ENCODE results near the gene EMC6. TPM values are rescaled to one million over a fixed set of nuclear protein-coding genes. Genes with fewer than 3 reads are reported as not detected.
A peak's percentile ranks its signal among the peaks of the same experiment; 100 is the strongest.

The EMC6 gene
- total RNA-seq, 1 donor from 2014 or later = 18.9 TPM

DNA sequence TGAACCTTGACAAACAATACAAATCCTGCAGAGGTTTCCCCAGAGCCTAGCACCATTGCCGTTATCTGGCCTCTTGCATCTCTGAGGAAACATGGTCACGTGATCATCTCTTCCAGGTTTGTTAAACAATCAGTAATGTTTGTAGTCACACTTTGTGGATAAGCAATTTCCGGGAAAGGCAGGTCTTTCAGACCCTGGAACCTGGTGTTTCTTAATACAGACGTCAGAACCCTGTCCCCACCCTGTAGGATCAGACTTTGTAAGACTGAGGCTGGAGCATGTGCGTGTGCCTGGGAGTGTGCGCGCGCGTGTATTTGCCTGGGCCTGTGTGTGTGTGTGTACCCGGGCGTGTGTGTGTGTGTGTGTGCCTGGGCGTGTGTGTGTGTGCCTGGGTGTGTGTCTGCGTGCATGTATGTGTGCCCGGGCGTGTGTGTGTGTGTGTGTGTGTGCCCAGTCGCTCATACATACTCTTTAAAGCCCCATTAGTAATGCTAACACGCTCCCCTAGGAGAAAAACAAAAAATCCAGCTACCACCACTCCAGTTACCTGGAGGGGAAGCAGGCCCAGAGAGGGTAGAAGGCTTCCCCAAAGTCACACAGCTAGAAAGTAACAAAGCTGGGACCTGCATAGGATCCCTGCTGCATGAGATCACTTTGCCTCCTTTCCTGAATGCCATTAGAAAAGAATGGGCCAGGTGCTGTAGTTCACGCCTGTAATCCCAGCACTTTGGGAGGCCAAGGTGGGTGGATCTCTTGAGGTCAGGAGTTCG is 26.7 kb upstream of the EMC6 start:
- Histone ChIP-seq H3K27ac (no peak overlapping the region), H3K9me3 (no peaks in the 10 kb centered on the region), H3K4me3 (no peak overlapping the region), H3K4me1 (peaks cover 14% of the 10 kb centered on the region), H3K36me3 (peaks cover 0 to 5% of the 10 kb centered on the region in 2 donors), H3K27me3 (no peaks in the 10 kb centered on the region)
- no peak for DNase-seq (ENCODE audit: extremely low spot score in 2 of 2)
- TF ChIP-seq, protein P1, sequence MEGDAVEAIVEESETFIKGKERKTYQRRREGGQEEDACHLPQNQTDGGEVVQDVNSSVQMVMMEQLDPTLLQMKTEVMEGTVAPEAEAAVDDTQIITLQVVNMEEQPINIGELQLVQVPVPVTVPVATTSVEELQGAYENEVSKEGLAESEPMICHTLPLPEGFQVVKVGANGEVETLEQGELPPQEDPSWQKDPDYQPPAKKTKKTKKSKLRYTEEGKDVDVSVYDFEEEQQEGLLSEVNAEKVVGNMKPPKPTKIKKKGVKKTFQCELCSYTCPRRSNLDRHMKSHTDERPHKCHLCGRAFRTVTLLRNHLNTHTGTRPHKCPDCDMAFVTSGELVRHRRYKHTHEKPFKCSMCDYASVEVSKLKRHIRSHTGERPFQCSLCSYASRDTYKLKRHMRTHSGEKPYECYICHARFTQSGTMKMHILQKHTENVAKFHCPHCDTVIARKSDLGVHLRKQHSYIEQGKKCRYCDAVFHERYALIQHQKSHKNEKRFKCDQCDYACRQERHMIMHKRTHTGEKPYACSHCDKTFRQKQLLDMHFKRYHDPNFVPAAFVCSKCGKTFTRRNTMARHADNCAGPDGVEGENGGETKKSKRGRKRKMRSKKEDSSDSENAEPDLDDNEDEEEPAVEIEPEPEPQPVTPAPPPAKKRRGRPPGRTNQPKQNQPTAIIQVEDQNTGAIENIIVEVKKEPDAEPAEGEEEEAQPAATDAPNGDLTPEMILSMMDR (IDR thresholded peaks at IDR 0.05) = no peak
- TF ChIP-seq POLR2A (IDR thresholded peaks at IDR 0.05) (no peak), POLR2AphosphoS5 (IDR thresholded peaks at IDR 0.05; ENCODE audit: insufficient read depth in 1 of 2, low read depth in 1 of 2) (no peak)
- intact Hi-C loops (cut with DNase I) = no loop called here

DNA sequence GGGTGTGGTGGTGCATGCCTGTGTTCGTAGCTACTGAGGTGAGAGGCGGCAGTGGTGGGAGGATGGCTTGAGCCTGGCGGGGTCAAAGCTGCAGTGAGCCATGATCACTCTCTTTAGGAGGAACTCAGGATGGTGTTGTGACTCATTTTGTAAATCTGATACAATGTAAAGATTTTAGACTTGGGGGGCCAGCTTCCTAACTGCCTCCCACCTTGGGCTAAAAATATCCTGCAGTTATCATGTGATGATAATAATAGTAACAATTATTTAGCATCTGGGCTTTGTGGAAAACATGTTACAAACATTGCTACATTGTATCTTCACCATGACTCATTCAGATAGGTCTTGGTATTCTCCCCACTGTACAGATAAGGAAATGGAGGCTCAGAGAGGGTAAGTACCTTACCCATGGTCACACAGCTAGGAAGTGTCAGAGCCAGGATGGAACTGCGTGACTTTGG is 24.7 kb upstream of the EMC6 start:
- peaks cover 0 to 5% of the 10 kb centered on the region in 2 donors for H3K36me3 ChIP-seq
- no peak overlapping the region for H3K27ac ChIP-seq
- H3K27me3 ChIP-seq = no peaks in the 10 kb centered on the region
- TF ChIP-seq POLR2A (IDR thresholded peaks at IDR 0.05) (no peak), POLR2AphosphoS5 (IDR thresholded peaks at IDR 0.05; ENCODE audit: insufficient read depth in 1 of 2, low read depth in 1 of 2) (no peak)
- TF ChIP-seq, protein P1 (IDR thresholded peaks at IDR 0.05) = no peak
- H3K4me3 ChIP-seq = no peak overlapping the region
- H3K4me1 ChIP-seq = peaks cover 9% of the 10 kb centered on the region
- intact Hi-C loops (cut with DNase I) = no loop called here
- H3K9me3 ChIP-seq = no peaks in the 10 kb centered on the region
- no peak for DNase-seq (ENCODE audit: extremely low spot score in 2 of 2)

DNA sequence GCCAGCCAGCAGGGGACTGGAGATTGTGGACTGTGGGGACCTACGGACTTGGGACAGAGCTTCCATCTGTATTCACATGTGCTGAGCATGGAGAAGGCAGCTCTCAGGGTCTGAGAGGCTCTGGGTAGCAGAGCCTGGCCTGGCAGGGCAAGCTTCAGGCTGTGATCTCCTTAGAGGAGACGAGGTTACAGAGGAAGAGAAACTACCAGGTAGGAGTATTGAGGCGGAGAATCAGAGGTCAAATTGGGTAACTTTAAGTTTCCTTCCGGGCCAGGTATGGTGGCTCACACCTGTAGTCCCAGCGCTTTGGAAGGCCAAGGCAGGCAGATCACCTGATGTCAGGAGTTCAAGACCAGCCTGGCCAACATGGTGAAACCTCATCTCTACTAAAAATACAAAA is 23.3 kb upstream of the EMC6 start:
- no peak for DNase-seq (ENCODE audit: extremely low spot score in 2 of 2)
- Histone ChIP-seq H3K27ac (no peak overlapping the region), H3K36me3 (peaks cover 0 to 5% of the 10 kb centered on the region in 2 donors), H3K9me3 (no peaks in the 10 kb centered on the region), H3K4me1 (peaks cover 9% of the 10 kb centered on the region), H3K4me3 (no peak overlapping the region), H3K27me3 (no peaks in the 10 kb centered on the region)
- TF ChIP-seq POLR2A (IDR thresholded peaks at IDR 0.05) (no peak), POLR2AphosphoS5 (IDR thresholded peaks at IDR 0.05; ENCODE audit: insufficient read depth in 1 of 2, low read depth in 1 of 2) (no peak)
- TF ChIP-seq, protein P1 (IDR thresholded peaks at IDR 0.05) = no peak
- intact Hi-C loops (cut with DNase I) = loop anchor here (5.0 kb wide), 1 partner anchor 788 kb away; no protein-coding TSS in a partner anchor

DNA sequence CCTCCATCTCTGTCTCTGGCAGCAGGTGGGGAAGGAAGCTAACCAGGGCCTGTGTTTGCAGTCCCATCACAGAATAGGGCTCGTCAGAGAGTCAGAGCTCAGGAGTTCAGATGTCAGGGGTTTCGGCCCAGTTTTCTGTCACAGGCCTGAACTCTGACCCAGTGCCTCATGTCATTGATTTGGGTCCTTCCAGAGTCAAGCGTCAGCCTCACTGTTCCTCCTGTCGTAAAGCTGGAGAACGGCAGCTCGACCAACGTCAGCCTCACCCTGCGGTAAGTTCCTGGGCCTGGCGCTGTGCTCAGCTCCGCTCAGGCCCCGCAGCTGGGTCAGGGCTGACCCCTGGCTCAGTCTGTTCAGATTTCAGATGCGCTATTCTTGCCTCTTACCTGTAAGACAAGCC is 21.4 kb upstream of the EMC6 start:
- Histone ChIP-seq H3K27ac (peak overlapping the region; percentile 18), H3K9me3 (no peaks in the 10 kb centered on the region), H3K4me1 (peaks cover 9% of the 10 kb centered on the region), H3K4me3 (no peak overlapping the region), H3K36me3 (peaks cover 0 to 5% of the 10 kb centered on the region in 2 donors), H3K27me3 (no peaks in the 10 kb centered on the region)
- TF ChIP-seq, protein P1 (IDR thresholded peaks at IDR 0.05) = no peak
- no peak for TF ChIP-seq POLR2AphosphoS5 (IDR thresholded peaks at IDR 0.05; ENCODE audit: insufficient read depth in 1 of 2, low read depth in 1 of 2)
- intact Hi-C loops (cut with DNase I) = loop anchor here (5.0 kb wide), 1 partner anchor 790 kb away; no protein-coding TSS in a partner anchor
- DNase-seq (ENCODE audit: extremely low spot score in 2 of 2) = no peak

Measured in vagina (tissue), 2 donors.